Measurements from ENCODE around the gene GALNT3.
A peak's percentile ranks its signal among the peaks of the same experiment; 100 is the strongest.

GALNT3 gene

GRCh38 chr2:165718610-165719210, 75.3 kb downstream of the GALNT3 start:
- DNase-seq: no peak

DNA sequence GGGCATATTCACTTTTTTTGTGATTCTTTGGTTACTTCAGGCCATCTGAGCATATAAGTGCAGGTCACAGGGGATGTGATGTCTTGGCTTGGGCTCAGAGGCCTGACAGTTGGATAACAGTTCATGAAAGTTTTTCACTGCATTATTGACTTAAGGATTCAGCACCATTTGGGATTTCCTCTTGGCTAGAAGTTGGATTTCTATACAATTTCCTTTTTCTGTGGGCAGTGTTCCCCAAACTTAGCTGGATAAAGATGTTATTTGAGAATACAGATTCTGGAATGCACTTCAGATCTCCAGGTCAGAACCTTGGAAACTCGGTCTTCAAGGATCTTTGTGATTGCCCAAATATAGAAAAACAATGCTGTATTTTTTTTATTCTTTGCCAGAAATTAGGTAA, 78.0 kb downstream of the GALNT3 start:
- DNase-seq: no peak

DNA sequence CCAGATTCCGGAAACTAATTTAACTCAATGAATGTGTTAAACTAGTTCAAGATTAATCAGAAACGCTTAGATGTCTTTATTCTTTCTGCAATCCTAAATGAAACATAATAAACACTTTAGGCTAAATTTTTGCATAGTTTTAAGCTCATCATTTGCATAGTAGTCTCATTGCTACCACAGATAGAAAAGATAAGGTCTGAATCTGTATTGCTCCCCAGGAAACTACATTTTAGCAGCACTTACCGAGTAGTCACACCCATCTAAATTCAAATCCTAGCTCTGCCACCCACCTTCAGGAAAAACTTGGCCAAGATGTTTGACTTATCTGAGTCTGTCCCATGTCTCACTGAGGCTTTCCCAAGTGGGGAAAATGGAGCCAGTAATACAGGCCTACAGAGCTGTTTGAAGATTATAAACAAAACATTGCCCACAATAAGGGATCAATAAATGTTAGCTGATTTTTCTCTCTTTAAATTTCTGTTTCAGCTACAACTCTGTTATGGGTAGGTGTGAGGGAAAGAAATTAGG, 87.0 kb downstream of the GALNT3 start:
- DNase-seq: no peak

GRCh38 chr2:165701147-165701546, 92.9 kb downstream of the GALNT3 start:
- DNase-seq: no peak

DNA sequence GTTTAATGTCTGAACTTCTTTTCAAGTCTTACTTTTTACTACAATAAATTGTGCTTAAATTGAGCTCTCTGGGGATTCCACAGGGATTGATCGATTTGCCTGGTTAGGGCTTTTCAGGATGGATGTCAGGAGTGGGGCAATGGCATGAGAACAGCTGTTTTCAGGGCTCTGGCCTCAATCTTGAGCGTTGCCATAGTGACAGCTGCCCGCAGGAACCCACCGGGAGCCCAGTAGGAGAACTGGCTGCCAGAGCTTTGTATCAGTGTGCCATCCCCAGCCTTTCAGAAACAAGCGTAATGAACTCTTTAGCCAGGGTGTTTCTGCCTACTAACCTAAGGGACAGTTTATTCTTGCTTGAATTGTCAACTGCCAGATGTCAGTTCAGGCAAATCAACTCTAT, 93.5 kb downstream of the GALNT3 start:
- no peak for DNase-seq

GRCh38 chr2:165699946-165700345, 94.1 kb downstream of the GALNT3 start:
- no peak for DNase-seq

DNA sequence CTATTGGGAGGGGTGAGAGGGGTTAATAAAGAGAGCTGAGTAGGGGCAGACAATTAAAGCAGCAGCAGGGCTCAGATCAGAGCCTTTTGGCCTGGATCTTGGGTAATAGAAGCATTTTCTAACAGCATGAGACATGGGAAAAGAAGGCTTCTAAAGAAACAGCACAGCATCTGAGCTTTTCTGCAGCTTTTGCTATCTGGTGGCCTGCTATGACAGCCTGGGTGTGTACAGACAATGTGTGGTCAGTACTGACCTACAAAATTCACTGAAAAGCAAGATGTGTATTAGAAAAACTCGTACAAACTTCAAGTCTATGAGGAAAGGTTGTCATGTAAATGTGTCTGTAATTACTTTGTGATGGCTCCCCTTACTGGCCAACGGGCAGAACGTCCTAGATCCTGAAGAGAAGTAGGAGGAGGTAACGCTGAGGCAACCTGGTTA, 95.6 kb downstream of the GALNT3 start:
- DNase-seq: peak in 1 of 2 experiments; percentile 38

GRCh38 chr2:165697748-165698443, 96.2 kb downstream of the GALNT3 start:
- no peak for DNase-seq
